ENCODE measurements around the gene PKIB. TPM values are rescaled to one million over a fixed set of nuclear protein-coding genes. Genes with fewer than 3 reads are reported as not detected.
A peak's percentile ranks its signal among the peaks of the same experiment; 100 is the strongest.

The PKIB gene
- total RNA-seq, 1 donor from 2014 or later = 2.2 TPM

DNA sequence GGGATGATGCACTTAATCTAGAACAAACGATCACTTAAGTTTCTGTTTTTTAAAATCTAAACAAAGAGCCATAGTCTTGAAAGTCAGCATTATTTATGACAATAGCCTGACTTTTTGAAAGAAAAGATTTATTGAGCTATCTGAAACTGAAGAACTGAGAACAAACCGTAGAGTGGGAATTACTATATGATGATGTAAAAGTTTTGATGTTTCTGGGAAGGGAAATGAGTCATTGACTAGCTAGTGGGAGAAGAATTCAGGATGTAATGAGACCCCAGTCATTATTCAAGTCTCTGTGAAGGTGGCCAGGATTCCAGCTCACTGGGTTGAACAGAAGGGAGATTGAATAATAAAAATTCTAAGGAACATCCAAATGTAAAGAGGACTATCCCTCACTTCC lies 85.9 kb downstream of the PKIB start:
- intact Hi-C loops (cut with DNase I) = no loop called here
- DNase-seq (ENCODE audit: low spot score) (no peak), ATAC-seq (no peak)

DNA sequence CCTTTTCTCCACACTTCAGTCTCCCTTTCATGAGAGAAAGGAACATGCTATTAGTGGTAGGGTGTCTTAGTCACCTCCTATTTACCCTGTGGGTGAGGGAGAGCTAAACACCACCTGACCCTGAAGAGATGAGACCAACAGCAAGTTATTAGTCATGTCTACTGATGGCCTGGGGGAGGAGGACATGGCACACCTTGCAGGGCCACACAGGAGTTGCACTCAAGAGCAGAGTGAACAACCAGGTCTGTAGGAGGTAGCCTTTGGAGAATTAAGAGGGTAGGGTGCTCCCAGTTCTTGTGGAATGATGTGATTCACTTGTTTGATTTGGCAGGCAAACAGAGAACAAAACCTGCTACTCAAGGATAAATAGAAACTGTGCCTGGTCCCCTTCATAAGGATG lies 86.6 kb downstream of the PKIB start:
- DNase-seq (ENCODE audit: low spot score) (no peak), ATAC-seq (no peak)
- intact Hi-C loops (cut with DNase I) = no loop called here

DNA sequence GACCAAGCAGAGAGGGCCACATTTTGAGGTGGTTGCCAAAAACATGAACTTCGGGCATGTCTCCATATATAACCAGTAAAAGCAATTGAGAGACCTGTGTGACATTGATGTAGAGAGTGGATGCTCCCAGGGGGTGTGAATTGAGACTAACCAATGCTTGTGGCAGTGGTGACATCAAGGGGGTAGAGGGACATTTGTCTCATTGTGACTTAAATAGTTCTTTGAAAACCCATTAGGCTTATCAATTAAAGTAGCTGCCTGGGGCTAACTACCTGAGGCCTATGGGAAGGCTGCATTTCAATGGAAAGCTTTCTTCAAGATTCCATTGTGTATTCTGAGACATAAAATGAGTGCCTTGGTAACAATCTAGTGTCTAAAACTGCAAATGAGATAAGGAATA lies 87.3 kb downstream of the PKIB start:
- no peak for ATAC-seq
- intact Hi-C loops (cut with DNase I) = no loop called here
- DNase-seq (ENCODE audit: low spot score) = no peak

DNA sequence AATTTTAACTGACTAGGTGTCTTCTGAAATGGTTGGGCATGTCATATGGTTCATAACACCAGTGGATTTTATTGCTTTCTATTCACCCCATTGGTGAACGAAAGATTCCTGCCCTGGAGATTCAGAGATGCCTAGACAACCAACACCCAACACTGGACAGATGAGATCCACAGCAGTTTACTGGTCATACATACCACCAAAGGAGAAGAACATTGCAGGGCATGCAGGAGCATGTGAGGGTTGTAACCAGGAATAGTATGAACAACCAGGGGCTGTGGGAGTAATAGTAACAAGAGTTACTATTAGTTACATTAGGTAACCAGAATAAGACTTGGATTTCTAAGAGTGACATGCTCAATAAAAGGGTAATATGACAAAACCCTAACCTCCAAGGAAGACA lies 91.5 kb downstream of the PKIB start:
- DNase-seq (ENCODE audit: low spot score) (no peak), ATAC-seq (no peak)
- intact Hi-C loops (cut with DNase I) = no loop called here

DNA sequence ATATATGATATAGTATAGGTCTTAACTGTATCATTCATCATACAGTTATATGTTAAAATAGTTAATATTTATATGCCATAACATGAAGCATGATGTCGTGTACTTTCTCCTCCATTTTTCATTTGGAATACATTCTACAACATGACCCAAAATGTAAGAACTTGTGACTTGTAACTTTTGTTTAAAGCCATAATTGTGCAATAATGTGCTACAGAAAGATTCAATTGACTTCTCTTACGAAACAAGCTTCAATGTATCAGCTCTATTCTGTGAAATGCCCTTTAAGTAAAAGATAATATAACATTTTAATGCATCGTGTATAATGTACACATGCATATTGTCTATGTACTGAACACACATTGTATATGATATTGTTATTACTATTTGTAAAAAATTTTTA lies 92.6 kb downstream of the PKIB start:
- no peak for DNase-seq (ENCODE audit: low spot score)
- ATAC-seq = no peak
- intact Hi-C loops (cut with DNase I) = no loop called here

DNA sequence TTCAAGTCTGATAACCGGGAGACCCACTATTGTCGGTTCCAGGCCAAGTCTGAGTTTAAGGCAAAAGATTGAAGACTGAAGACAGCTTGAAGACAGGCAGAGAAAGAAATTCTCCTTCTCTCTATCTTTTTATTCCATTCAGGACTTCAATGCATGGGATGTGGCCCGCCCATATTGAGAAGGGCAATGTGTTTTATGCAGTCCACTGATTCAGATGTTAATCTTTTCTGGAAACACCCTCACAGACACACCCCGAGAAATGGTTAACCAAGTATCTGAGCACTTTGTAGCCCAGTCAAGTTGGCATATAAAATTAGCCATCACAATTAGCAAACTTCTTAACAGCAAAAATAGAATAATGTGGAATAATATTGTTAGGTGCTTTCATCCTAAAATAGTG lies 93.9 kb downstream of the PKIB start:
- intact Hi-C loops (cut with DNase I) = no loop called here
- no peak for ATAC-seq
- DNase-seq (ENCODE audit: low spot score) = no peak

DNA sequence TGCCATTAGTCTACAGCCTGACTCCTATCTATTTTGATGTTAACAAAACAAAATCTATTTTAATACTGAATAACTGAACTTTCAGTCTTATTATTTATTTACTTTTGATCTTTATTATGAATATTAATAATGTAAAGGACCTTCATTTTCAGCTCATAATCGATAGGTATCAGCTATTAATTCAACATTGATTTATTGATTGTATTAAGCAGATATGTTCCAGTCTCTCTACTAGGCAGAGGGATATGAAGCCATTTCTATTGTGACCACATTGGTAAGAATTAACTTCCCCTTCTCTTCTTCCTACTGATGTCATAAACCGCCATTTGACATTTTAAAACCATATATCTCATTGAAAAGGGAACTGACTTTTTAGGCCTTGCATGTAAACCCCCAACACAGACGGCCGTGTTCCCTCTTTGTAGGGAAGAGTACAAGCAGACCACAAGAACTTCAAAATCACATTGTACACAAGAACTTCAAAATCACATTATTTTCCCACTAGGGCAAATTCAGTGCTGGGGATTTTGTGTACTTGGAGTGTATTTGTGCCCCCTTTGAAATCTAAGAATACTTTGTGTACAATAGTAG lies 99.8 kb downstream of the PKIB start:
- intact Hi-C loops (cut with DNase I) = loop anchor here (1.0 kb wide), 1 partner anchor 25 kb away; no protein-coding TSS in a partner anchor
- peak; percentile 76 for ATAC-seq

DNA sequence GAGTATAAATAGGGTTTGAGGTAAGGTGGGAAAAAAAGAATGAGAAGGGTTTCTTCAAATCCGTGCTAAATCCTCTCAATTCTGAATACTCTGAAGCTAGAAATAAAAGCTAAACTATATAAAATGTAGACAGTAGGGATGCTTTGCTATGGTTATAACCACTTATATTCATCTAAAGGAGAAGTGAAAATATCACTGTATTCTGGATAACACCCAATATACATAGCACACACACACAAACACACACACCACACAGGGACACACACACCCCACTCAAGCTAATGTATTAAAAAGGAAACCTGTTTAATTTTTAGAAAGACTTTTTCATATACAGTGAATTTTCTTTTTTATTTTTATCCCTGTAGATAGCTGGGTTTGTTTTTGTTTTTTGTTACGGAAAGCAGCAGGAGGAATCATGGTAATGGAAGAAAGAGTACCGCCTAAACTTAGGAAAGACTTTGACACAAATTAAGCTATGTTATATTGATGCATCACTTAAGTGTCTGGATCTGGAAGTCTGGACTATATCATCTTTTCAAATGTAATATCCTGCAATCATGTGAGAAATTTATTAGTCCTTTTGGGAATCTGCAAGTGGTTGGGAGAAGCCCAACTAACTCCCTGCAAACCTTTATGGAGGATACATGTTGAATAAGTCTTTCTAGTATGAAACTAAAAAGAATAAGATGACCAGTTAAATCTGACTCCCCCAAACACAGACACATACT lies 100.9 kb downstream of the PKIB start:
- intact Hi-C loops (cut with DNase I) = loop anchor here (1.0 kb wide), 1 partner anchor 26 kb away; no protein-coding TSS in a partner anchor
- no peak for ATAC-seq
- DNase-seq (ENCODE audit: low spot score) = no peak

More for the DNA sequence above, 99.8 kb downstream of the PKIB start:
- DNase-seq (ENCODE audit: low spot score) = no peak

DNA sequence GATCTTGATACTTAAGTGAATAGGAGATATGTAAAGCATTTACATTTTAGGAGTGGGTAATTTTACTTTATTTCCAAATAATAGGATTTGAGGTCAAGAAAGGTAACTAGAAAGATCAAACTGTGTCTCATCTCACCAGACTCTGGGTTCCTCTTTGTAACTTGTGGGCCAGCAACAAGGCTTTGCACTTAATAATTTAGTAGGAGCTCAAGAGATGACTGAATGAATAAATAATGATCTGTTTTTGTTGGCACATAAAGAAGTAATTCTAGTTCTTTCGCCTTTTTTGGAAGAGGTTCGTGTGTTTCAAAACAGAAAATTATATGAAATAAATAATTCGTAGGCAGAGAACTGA lies 101.9 kb downstream of the PKIB start:
- ATAC-seq = no peak
- intact Hi-C loops (cut with DNase I) = no loop called here
- DNase-seq (ENCODE audit: low spot score) = no peak

DNA sequence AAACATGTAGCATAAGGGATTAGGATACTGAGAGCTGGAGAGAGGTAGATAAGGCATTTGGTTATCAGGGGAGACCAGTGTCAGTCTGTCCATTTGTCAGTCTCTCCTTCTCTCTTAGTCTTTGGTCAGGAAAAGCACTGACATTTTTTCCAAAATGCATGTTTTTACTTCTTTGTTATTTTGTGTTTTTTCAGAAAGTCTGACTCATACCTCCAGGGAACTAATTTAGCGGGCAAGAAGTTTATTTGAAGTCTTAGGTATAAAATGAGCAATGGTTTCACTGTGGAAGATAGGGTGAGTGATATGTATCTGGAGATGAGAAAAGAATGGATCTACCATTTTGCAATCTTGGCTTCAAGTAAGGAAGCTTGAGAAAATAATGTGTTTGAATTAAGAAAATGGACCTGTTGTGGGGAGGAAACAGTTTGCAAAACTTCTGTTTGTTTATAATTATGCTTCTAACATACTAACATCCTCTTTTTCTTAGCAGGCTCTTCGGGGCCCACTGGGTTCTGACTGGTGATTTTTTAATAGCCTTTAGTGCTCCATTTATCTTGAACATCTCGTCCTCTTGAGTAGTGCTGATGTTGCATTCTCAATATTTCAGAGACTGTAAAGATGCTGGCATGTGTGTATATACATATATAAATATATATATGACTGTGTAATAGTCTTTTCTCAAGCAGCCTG lies 102.4 kb downstream of the PKIB start:
- DNase-seq (ENCODE audit: low spot score) (no peak), ATAC-seq (no peak)
- intact Hi-C loops (cut with DNase I) = no loop called here

DNA sequence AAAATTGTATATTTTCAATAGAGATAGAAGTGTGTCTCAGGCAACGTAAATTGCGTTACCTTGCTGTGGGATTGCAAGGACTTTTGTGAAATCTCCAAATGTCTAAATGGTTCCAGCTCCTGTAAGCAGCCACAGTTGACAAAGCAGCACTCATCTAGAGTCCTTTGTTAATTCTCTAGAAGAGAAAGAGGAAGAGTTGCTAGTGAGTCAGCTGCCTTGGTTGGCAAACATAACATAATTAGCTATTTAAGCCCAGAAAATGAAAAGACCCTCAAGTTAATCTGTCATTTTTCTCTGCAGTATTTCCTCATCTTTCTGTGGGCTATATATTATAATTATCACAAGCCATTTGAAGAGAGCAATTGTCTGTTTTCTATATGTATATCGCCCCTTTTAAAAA lies 102.9 kb downstream of the PKIB start:
- DNase-seq (ENCODE audit: low spot score) (no peak), ATAC-seq (no peak)
- intact Hi-C loops (cut with DNase I) = no loop called here

DNA sequence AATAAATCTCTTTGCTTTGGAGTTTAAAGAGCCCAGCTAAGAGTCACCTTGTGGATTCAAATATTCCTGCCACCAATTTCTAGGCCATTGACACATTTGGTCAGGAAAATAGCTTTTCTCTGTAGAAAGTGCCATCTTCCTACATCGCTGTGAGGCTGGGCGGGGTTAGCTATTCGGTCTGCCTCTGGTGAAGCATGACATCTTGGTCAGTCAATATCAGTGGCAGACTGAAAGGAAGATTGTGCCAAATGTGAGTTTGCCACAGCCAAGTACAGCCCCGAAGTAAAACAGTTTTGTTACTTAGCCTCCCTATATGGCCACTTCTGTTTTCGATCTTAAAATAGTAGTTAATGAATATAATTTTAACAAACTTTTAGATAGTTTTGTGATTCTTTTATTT lies 103.9 kb downstream of the PKIB start:
- intact Hi-C loops (cut with DNase I) = no loop called here
- ATAC-seq (no peak), DNase-seq (ENCODE audit: low spot score) (no peak)

DNA sequence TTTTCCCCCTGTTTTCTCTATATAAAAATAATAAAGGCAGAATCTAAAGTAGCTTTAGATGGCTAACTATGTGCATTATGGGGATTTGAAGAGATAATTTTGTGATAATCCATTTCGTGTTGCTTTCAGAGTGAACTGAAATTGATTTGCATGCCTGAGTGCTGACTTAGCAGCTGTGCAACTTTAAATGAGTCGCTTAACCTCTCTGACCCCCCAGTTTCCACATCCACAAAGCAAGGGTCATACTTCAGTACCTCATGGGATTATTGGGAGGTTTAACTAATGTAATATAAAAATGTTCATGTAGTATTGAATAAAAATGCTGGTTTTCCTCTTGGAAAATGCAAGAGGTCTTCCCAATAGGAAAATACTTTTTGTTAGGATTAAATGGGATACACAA lies 105.5 kb downstream of the PKIB start:
- intact Hi-C loops (cut with DNase I) = no loop called here
- DNase-seq (ENCODE audit: low spot score) (no peak), ATAC-seq (no peak)

DNA sequence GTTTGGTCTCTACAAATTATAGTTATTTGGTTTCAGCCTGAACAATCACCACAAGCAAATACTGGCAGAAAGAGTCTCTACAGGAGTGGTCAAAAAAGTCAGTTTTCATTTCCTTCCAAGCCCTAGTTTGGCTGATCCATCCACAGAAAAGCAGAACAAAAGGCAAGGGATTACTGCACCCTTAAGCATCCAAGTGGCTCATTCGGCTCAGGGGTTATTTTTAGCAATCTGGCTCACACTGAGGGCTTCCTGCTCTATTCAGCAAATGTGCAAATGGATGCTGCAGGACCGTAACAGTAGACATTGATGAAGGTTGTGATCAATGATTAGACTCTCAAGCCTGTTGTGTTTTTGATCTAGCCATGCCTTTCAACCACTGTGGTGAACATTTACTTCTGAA lies 107.1 kb downstream of the PKIB start:
- peak; percentile 55 for ATAC-seq
- DNase-seq (ENCODE audit: low spot score) = no peak
- intact Hi-C loops (cut with DNase I) = no loop called here

DNA sequence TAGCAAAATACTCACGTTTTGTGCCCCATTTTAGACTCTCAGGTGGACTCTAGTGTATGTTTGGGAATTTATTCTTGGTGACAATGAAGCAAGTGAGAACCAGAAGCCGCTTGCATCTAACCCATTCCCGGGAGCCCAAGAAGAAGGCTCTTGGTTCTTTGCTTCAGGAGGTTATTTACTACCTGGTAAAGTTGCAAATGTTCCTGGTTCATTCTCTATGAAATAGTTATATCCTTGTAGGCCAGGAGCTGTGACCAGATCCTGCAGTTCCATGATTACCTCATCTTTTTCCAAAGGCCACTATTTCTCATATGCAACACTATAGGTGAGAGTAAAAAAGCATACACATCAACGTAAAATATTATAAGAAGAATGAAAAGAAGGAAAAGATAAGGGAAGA lies 108.4 kb downstream of the PKIB start:
- intact Hi-C loops (cut with DNase I) = no loop called here
- ATAC-seq (no peak), DNase-seq (ENCODE audit: low spot score) (no peak)

DNA sequence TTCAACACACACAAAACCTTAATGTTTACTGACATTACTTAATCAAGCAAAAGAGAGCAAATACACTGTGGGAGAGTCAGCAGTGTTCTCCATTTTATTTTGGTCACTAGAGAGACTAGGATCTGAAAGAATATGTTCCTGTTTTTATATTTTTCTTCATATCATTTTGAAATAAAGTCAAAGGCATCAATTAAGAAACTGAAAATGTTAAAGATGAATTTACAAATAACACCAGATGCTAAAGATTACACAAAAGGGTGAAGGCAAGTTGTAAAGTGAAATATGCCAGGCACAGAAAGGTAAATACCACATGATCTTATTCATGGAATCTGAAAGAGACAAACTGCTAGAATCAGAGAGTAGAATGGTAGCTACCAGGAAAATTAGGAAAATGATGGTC lies 109.0 kb downstream of the PKIB start:
- ATAC-seq = no peak
- intact Hi-C loops (cut with DNase I) = no loop called here
- DNase-seq (ENCODE audit: low spot score) = no peak

DNA sequence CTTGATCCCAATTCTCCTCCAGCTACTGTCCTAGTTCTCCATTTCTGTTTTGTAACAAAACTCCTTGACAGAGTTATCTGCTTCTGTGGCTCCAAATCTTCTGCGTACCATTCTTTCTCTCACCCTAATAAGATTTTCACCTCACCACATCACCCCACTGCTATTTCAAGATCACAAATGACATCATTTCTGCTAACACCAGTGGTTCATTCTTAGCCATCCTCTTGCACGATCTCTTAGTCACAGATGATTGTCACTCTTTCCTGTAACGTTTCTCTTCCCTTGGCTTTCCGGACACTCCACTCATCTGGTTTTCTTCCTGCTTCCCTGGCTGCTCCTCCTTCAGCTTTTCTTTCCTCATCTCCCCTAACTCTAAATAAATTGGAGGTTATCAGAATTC lies 112.5 kb downstream of the PKIB start:
- ATAC-seq (no peak), DNase-seq (ENCODE audit: low spot score) (no peak)
- intact Hi-C loops (cut with DNase I) = no loop called here

DNA sequence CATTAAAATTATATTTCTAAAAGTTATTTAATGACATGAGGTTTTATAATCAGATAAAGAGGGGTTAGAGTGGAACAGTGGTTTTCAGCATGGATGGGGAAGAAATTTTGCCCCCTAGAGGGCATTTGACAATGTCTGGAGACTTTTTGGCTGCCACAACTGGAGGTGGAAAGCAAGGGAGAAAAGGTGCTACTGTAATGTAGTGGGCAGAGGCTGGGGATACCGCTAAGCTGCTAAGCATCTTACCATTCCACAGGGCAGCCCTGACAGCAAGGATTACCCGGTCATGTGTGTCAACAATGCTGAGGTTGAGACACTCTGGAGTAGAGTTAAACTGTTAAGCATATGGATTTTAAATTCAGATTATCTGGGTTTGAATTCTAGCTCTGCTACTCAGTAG lies 116.4 kb downstream of the PKIB start:
- ATAC-seq = no peak
- intact Hi-C loops (cut with DNase I) = no loop called here
- DNase-seq (ENCODE audit: low spot score) = no peak

DNA sequence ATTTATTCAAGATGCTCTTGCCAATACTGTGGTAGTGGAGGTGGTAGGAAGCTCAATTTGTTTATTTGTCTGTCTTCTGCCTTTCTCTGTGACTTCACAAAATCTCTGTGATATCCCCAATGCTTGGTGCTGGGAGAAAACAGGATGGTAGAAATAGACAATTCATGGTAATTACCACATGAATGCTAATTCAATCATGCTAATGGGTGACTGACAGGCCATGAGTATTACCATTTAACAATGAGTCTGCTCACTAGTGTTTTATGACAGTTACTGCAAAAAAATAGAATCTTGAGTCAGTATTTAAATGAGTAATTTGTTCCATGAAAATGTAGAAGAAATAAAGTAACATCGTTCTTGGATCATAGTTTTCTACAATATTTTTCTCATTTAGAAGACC lies 117.0 kb downstream of the PKIB start:
- DNase-seq (ENCODE audit: low spot score) (no peak), ATAC-seq (no peak)
- intact Hi-C loops (cut with DNase I) = no loop called here

DNA sequence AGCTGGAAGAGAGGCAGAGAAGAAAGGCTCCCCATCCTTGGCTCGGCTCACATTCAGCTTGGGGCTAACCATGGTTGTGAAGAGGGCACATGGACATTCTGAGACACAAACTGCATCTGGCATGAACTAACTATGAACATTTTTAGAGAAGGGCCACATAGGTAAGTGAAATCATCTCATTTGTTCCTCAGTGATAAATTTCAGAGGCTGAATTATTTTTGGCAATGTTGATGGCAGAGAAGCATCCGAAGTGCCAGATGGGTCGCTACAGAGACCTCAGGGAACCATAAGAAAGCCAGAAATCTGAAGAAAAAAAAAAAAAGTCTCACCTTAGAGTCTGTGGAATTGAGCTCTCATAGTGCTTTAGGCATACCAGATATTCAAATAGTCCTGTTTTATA lies 120.1 kb downstream of the PKIB start:
- ATAC-seq (no peak), DNase-seq (ENCODE audit: low spot score) (no peak)
- intact Hi-C loops (cut with DNase I) = loop anchor here (5.0 kb wide), 1 partner anchor 107 kb away; no protein-coding TSS in a partner anchor
